ENCODE data around the gene CDK6. TPM values are rescaled to one million over a fixed set of nuclear protein-coding genes. Genes with fewer than 3 reads are reported as not detected.

Gene CDK6
- total and polyA plus RNA-seq, 2 experiments from 2014 or later: 17.8 to 61.5 TPM

GRCh38 chr7:92560602-92561001 is 275.8 kb downstream of the CDK6 start:
- peaks cover 26% of the 10 kb centered on the region for H3K36me3 ChIP-seq (ENCODE audit: low read depth)
- H3K9ac ChIP-seq: no peak overlapping the region
- H3K4me2 ChIP-seq (ENCODE audit: unreplicated experiment): no peak overlapping the region
- no peaks in the 10 kb centered on the region for H3K79me2 ChIP-seq (ENCODE audit: insufficient read depth)
- H3K27ac ChIP-seq: no peak overlapping the region
- in situ Hi-C loops (cut with MboI): no loop called here
- H3K27me3 ChIP-seq (replicated peaks; ENCODE audit: insufficient read depth): no peaks in the 10 kb centered on the region
- no peaks in the 10 kb centered on the region for H3K9me3 ChIP-seq (ENCODE audit: low read depth)
- TF ChIP-seq EZH2phosphoT487 (IDR thresholded peaks at IDR 0.05; ENCODE audit: insufficient read depth, low read depth) (no peak), EZH2 (IDR thresholded peaks at IDR 0.05; ENCODE audit: insufficient read depth, poor library complexity, severe bottlenecking) (no peak)
- H2AFZ ChIP-seq: no peak overlapping the region
- no peaks in the 10 kb centered on the region for H4K20me1 ChIP-seq (ENCODE audit: insufficient read depth)
- H3K9me2 ChIP-seq (ENCODE audit: insufficient read depth): no peaks in the 10 kb centered on the region
- H3K4me3 ChIP-seq: no peak overlapping the region
- H3F3A ChIP-seq (ENCODE audit: insufficient read depth): peaks cover 21% of the 10 kb centered on the region; the same call in 1 of the 2 replicates
- no peaks in the 10 kb centered on the region for H3K4me1 ChIP-seq (ENCODE audit: insufficient read depth)
- no peak for DNase-seq

GRCh38 chr7:92557808-92558362 is 278.5 kb downstream of the CDK6 start:
- Histone ChIP-seq H3K79me2 (ENCODE audit: insufficient read depth) (no peaks in the 10 kb centered on the region), H3K4me3 (no peak overlapping the region), H3K36me3 (ENCODE audit: low read depth) (peaks cover 13% of the 10 kb centered on the region), H3K9me2 (ENCODE audit: insufficient read depth) (no peaks in the 10 kb centered on the region), H3K9me3 (ENCODE audit: low read depth) (no peaks in the 10 kb centered on the region), H4K20me1 (ENCODE audit: insufficient read depth) (no peaks in the 10 kb centered on the region), H3K4me1 (ENCODE audit: insufficient read depth) (no peaks in the 10 kb centered on the region), H3K4me2 (ENCODE audit: unreplicated experiment) (no peak overlapping the region), H3F3A (ENCODE audit: insufficient read depth) (0 out of 2 replicates have a peak, but pooled peaks cover 11% of the 10 kb centered on the region), H3K9ac (no peak overlapping the region), H3K27me3 (replicated peaks; ENCODE audit: insufficient read depth) (no peaks in the 10 kb centered on the region), H3K27ac (no peak overlapping the region), H2AFZ (no peak overlapping the region)
- WGBS, 2 experiments (ENCODE audit: low coverage in 1 of 2, low lambda C conversion rate in 2 of 2, missing lambda C conversion rate in 2 of 2): 82 to 85% methylated on average over 7 of the region's 7 CpGs
- no peak for DNase-seq
- TF ChIP-seq EZH2phosphoT487 (IDR thresholded peaks at IDR 0.05; ENCODE audit: insufficient read depth, low read depth): no peak
- no peak for TF ChIP-seq EZH2 (IDR thresholded peaks at IDR 0.05; ENCODE audit: insufficient read depth, poor library complexity, severe bottlenecking)
- in situ Hi-C loops (cut with MboI): no loop called here

- Histone ChIP-seq H3F3A (ENCODE audit: insufficient read depth) (0 out of 2 replicates have a peak, but pooled peaks cover 8% of the 10 kb centered on the region), H4K20me1 (ENCODE audit: insufficient read depth) (no peaks in the 10 kb centered on the region), H3K27me3 (replicated peaks; ENCODE audit: insufficient read depth) (no peaks in the 10 kb centered on the region), H3K9me3 (ENCODE audit: low read depth) (no peaks in the 10 kb centered on the region), H3K4me3 (no peak overlapping the region), H3K4me2 (ENCODE audit: unreplicated experiment) (no peak overlapping the region), H3K4me1 (ENCODE audit: insufficient read depth) (no peaks in the 10 kb centered on the region), H3K79me2 (ENCODE audit: insufficient read depth) (no peaks in the 10 kb centered on the region), H3K9me2 (ENCODE audit: insufficient read depth) (no peaks in the 10 kb centered on the region), H3K36me3 (ENCODE audit: low read depth) (peaks cover 10% of the 10 kb centered on the region), H3K9ac (no peak overlapping the region), H3K27ac (no peak overlapping the region), H2AFZ (no peak overlapping the region)
- WGBS, 2 experiments (ENCODE audit: low coverage in 1 of 2, low lambda C conversion rate in 2 of 2, missing lambda C conversion rate in 2 of 2): 95 to 100% methylated on average over 2 of the region's 2 CpGs
- in situ Hi-C loops (cut with MboI): no loop called here
- no peak for DNase-seq
- no peak for TF ChIP-seq EZH2phosphoT487 (IDR thresholded peaks at IDR 0.05; ENCODE audit: insufficient read depth, low read depth)
- TF ChIP-seq EZH2 (IDR thresholded peaks at IDR 0.05; ENCODE audit: insufficient read depth, poor library complexity, severe bottlenecking): no peak
Observed at GRCh38 chr7:92557249-92557648, 279.1 kb downstream of the CDK6 start.

Small RNA genes within 50 kb of the gene (small RNA-seq; reads per million reads assigned to genes)
- not detected for gene RNU6-10P (ENCODE audit: low read depth, low replicate concordance)

Other genes with a start within 250 kb of the CDK6 start
- gene FAM133B, start 246.2 kb downstream of the CDK6 start, total RNA-seq (2014; rRNA removed; shearing (Covaris generic)): 17.1 and 18.2 TPM in 2 replicates
- 22.6 and 23.0 TPM in 2 replicates for gene FAM133B, start 246.2 kb downstream of the CDK6 start, polyA plus RNA-seq (2016; fragmentation: Nextera tagmentation; extraction: Ambion mirVana)

Measured in GM23248 (cell line).